Mesendoderm (in vitro differentiated cells): ENCODE data around the gene FAM169A.
"Not testable (repeated sequence)": the region's sequence is repeated elsewhere in the genome, so short reads cannot be mapped to it uniquely, and the experiment has no call there.

Experiments
- DNase-seq: peaks from one replicate; pipeline ENCODE4 v3.0.0; 2013
- H2AK5ac ChIP-seq: 2 replicates; pipeline ENCODE4 v1.6.1; 2013; ENCODE audit warnings: low read length, inconsistent platforms
- H2BK120ac ChIP-seq: 2 replicates; pipeline ENCODE4 v1.6.1; 2013; ENCODE audit warnings: low read depth, mild to moderate bottlenecking, low read length, moderate library complexity, mixed read lengths
- H2BK15ac ChIP-seq: replicated peaks from 2 replicates; pipeline ENCODE4 v1.6.1; 2013; ENCODE audit warnings: low read depth, mild to moderate bottlenecking, moderate library complexity
- H2BK5ac ChIP-seq: 2 replicates; pipeline ENCODE4 v1.6.1; 2013; ENCODE audit warnings: low read length, inconsistent platforms
- H3K18ac ChIP-seq: 2 replicates; pipeline ENCODE4 v1.6.1; 2013; ENCODE audit warnings: mild to moderate bottlenecking, low read length, mixed read lengths
- H3K23ac ChIP-seq: one replicate; pipeline ENCODE4 v1.6.1; 2013; ENCODE audit warnings: low read length
- H3K27ac ChIP-seq: 2 replicates; pipeline ENCODE4 v1.5.1; 2013; ENCODE audit warnings: low read depth, mild to moderate bottlenecking, inconsistent platforms, low read length, moderate library complexity
- H3K27me3 ChIP-seq: 2 replicates; pipeline ENCODE4 v1.6.1; 2013; ENCODE audit warnings: low read length, control low read depth, mild to moderate bottlenecking, inconsistent platforms; ENCODE audit not compliant: insufficient read depth, poor library complexity
- H3K36me3 ChIP-seq: 2 replicates; pipeline ENCODE4 v1.6.1; 2013; ENCODE audit warnings: low read length, inconsistent platforms; ENCODE audit not compliant: control insufficient read depth, insufficient read depth
- H3K4ac ChIP-seq: one replicate; pipeline ENCODE4 v1.6.1; 2013; ENCODE audit warnings: low read depth, mild to moderate bottlenecking, low read length, moderate library complexity
- H3K4me1 ChIP-seq: 2 replicates; pipeline ENCODE4 v1.6.1; 2013; ENCODE audit warnings: low read depth, low read length, inconsistent platforms; ENCODE audit not compliant: control insufficient read depth
- H3K4me2 ChIP-seq: 2 replicates; pipeline ENCODE4 v1.6.1; 2013; ENCODE audit warnings: low read length
- H3K4me3 ChIP-seq: 2 replicates; pipeline ENCODE4 v1.5.1; 2013; ENCODE audit warnings: mild to moderate bottlenecking, low read length
- H3K56ac ChIP-seq: one replicate; pipeline ENCODE4 v1.6.1; 2013; ENCODE audit warnings: low read length
- H3K79me1 ChIP-seq: 2 replicates; pipeline ENCODE4 v1.6.1; 2013; ENCODE audit warnings: low read length, inconsistent platforms
- H3K79me2 ChIP-seq: 2 replicates; pipeline ENCODE4 v1.6.1; 2013; ENCODE audit warnings: mild to moderate bottlenecking, low read length; ENCODE audit not compliant: control insufficient read depth, insufficient read depth
- H3K9ac ChIP-seq: 2 replicates; pipeline ENCODE4 v1.6.1; 2013; ENCODE audit warnings: low read length, inconsistent platforms
- H4K5ac ChIP-seq: one replicate; pipeline ENCODE4 v1.6.1; 2013; ENCODE audit warnings: low read length
- H4K8ac ChIP-seq: one replicate; pipeline ENCODE4 v1.6.1; 2013; ENCODE audit warnings: low read depth, mild to moderate bottlenecking, control low read depth, low read length, moderate library complexity
- WGBS: extraction: QIAGEN DNeasy Blood & Tissue Kit; methylation state at CpG from one replicate; pipeline ENCODE4 v1.1.7; 2013; ENCODE audit warnings: low lambda C conversion rate, missing lambda C conversion rate; ENCODE audit not compliant: insufficient coverage; ENCODE audit errors: extremely low coverage; 5-methylcytosine and 5-hydroxymethylcytosine counted together

The FAM169A gene

GRCh38 chr5:74873525-74874249, 7.5 kb upstream of the FAM169A start:
- peak overlapping the region; percentile 74 for H2BK15ac ChIP-seq
- H3K4me1 ChIP-seq = peaks cover 6% of the 10 kb centered on the region
- H3K4me2 ChIP-seq = no peak overlapping the region
- DNase-seq = no peak
- no peak overlapping the region for H3K4me3 ChIP-seq
- H3K4ac ChIP-seq = no peak overlapping the region
- H2BK5ac ChIP-seq = no peak overlapping the region
- H3K79me2 ChIP-seq = no peaks in the 10 kb centered on the region
- H2AK5ac ChIP-seq = no peak overlapping the region
- no CpG with 5 or more reads among the region's 3 CpGs for WGBS
- no peak overlapping the region for H3K9ac ChIP-seq
- H3K27me3 ChIP-seq = no peaks in the 10 kb centered on the region
- no peaks in the 10 kb centered on the region for H3K79me1 ChIP-seq
- no peak overlapping the region for H4K8ac ChIP-seq
- H3K36me3 ChIP-seq = no peaks in the 10 kb centered on the region
- no peak overlapping the region for H2BK120ac ChIP-seq
- H3K27ac ChIP-seq = no peak overlapping the region
- no peak overlapping the region for H3K18ac ChIP-seq
- H3K23ac ChIP-seq = no peak overlapping the region
- no peak overlapping the region for H4K5ac ChIP-seq
- no peak overlapping the region for H3K56ac ChIP-seq

GRCh38 chr5:74870299-74871067, 4.3 kb upstream of the FAM169A start:
- Histone ChIP-seq H3K27me3 (no peaks in the 10 kb centered on the region), H3K18ac (peak overlapping the region; percentile 90), H3K79me1 (no peaks in the 10 kb centered on the region), H3K4me1 (no peaks in the 10 kb centered on the region), H4K8ac (no peak overlapping the region), H2BK120ac (peak overlapping the region; percentile 61), H3K36me3 (no peaks in the 10 kb centered on the region), H2BK5ac (peak overlapping the region; percentile 11), H2AK5ac (no peak overlapping the region), H2BK15ac (no peak overlapping the region), H3K4me2 (no peak overlapping the region), H3K4ac (no peak overlapping the region), H3K23ac (no peak overlapping the region), H3K9ac (no peak overlapping the region), H3K79me2 (peaks cover 4% of the 10 kb centered on the region), H3K56ac (peak overlapping the region; percentile 36), H4K5ac (no peak overlapping the region), H3K27ac (no peak overlapping the region), H3K4me3 (no peak overlapping the region)
- DNase-seq = peak; percentile 54
- no CpG with 5 or more reads among the region's 3 CpGs for WGBS

DNA sequence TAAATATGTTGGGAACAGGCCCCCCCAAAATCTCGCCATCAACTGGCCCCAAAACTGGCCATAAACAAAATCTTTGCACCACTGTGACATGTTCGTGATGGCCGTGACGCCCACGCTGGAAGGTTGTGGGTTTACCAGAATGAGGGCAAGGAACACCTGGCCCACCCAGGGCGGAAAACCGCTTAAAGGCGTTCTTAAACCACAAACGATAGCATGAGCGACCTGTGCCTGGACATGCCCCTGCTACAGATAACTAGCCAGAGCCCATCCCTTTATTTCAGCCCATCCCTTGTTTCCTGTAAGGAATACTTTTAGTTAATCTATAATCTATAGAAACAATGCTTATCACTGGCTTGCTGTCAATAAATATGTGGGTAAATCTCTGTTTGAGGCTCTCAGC, 3.2 kb upstream of the FAM169A start:
- Histone ChIP-seq H2BK5ac (peak overlapping the region; percentile 31), H3K56ac (peak overlapping the region; percentile 40), H3K4ac (peak overlapping the region; percentile 96), H3K27ac (peak overlapping the region; percentile 20), H3K18ac (peak overlapping the region; percentile 95), H2BK15ac (peak overlapping the region; percentile 99), H2BK120ac (peak overlapping the region; percentile 69), H3K79me2 (peaks cover 15% of the 10 kb centered on the region)
- H3K79me1 ChIP-seq, H4K8ac ChIP-seq, H3K4me1 ChIP-seq, H3K27me3 ChIP-seq, H3K4me2 ChIP-seq, H3K36me3 ChIP-seq, H3K9ac ChIP-seq, H3K23ac ChIP-seq, H3K4me3 ChIP-seq, H2AK5ac ChIP-seq, H4K5ac ChIP-seq, DNase-seq: not testable (repeated sequence)
- WGBS = no CpG with 5 or more reads among the region's 10 CpGs

DNA sequence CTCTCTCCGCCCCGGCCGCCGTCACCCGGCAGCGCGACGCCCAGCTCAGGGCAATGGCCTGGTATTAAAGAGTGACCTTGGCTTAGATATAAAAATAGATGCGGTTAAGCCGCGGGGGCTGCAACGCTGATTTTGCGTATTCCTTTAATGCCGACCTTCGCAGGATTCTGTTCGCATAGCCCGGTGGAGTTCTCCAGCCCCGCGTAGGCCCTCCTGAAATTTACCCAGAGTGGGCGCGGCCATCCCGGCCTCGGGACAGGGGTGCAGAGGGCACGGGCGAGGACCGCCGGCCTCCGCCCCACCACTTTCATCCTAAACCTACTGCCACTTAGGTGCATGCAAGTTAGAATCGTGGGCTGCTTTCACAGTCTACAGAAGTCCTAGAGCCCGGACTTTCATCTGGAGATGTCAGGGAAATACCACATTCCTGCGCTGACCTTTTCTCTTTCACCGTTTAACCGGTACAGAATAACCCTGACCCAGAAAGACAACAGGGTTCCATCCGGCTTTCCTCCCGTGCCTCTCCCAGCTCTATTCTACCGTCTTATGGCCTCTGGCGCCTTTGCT, 492 bp upstream of the FAM169A start:
- no peak overlapping the region for H2AK5ac ChIP-seq
- no peak overlapping the region for H2BK15ac ChIP-seq
- H3K79me2 ChIP-seq = peaks cover 39% of the 10 kb centered on the region
- no peaks in the 10 kb centered on the region for H3K36me3 ChIP-seq
- peak overlapping the region; percentile 33 for H2BK5ac ChIP-seq
- DNase-seq = peak; percentile 87
- no peak overlapping the region for H4K5ac ChIP-seq
- peak overlapping the region; percentile 99 for H3K18ac ChIP-seq
- H3K27ac ChIP-seq = peak overlapping the region; percentile 99
- no peaks in the 10 kb centered on the region for H3K79me1 ChIP-seq
- H3K23ac ChIP-seq = peak overlapping the region; percentile 95
- H4K8ac ChIP-seq = peak overlapping the region; percentile 16
- peak overlapping the region; percentile 64 for H3K4me3 ChIP-seq
- peak overlapping the region; percentile 96 for H3K56ac ChIP-seq
- peak overlapping the region; percentile 83 for H3K9ac ChIP-seq
- WGBS = no CpG with 5 or more reads among the region's 37 CpGs
- H3K4me2 ChIP-seq = peak overlapping the region; percentile 60
- peak overlapping the region; percentile 93 for H2BK120ac ChIP-seq
- H3K27me3 ChIP-seq = no peaks in the 10 kb centered on the region
- H3K4ac ChIP-seq = peak overlapping the region; percentile 99
- peaks cover 6% of the 10 kb centered on the region for H3K4me1 ChIP-seq

DNA sequence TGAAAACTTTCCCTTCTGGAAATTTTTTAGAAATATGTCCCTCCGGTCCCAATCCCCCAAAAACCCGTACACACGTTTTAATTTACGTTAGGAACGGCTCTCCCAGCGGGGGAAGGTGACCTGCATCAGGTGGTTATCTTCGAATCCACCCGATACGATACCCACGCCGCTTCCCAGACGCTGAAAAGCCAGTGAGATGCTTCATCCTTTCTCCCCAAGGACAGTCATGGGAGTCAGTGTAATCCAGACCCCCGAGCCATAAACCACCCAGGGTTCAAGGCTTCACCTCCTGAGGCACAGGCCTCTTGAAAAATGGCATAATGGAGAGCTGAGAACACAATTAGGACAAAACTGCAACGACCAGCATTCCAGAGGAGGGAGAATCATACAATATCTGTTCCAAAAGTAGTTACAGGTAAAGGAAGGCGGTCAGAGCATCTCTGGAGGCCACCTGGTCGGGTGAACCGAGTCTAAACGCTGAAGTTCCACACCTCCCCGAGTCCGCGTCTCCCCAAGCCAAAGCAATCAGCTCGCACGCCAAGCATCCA, 857 bp downstream of the FAM169A start:
- no peak overlapping the region for H2BK15ac ChIP-seq
- H3K27me3 ChIP-seq = no peaks in the 10 kb centered on the region
- H3K9ac ChIP-seq = peak overlapping the region; percentile 83
- H3K27ac ChIP-seq = peak overlapping the region; percentile 99
- peaks cover 6% of the 10 kb centered on the region for H3K4me1 ChIP-seq
- H4K8ac ChIP-seq = peak overlapping the region; percentile 87
- no peaks in the 10 kb centered on the region for H3K36me3 ChIP-seq
- H3K4me3 ChIP-seq = peak overlapping the region; percentile 64
- peak overlapping the region; percentile 99 for H3K18ac ChIP-seq
- H2AK5ac ChIP-seq = peak overlapping the region; percentile 47
- H4K5ac ChIP-seq = peak overlapping the region; percentile 82
- no peak for DNase-seq
- H3K4ac ChIP-seq = peak overlapping the region; percentile 99
- peak overlapping the region; percentile 25 for H3K23ac ChIP-seq
- H3K4me2 ChIP-seq = peak overlapping the region; percentile 31
- H3K56ac ChIP-seq = peak overlapping the region; percentile 96
- H2BK5ac ChIP-seq = peak overlapping the region; percentile 33
- H3K79me2 ChIP-seq = peaks cover 52% of the 10 kb centered on the region
- H3K79me1 ChIP-seq = no peaks in the 10 kb centered on the region
- WGBS = no CpG with 5 or more reads among the region's 23 CpGs
- H2BK120ac ChIP-seq = peak overlapping the region; percentile 93
